Astrocyte (in vitro differentiated cells and primary cell): Measurements from ENCODE around the gene CPSF4.

Source experiments
- EZH2 ChIP-seq: IDR thresholded peaks from 2 replicates; pipeline ENCODE4 v1.6.1; 2012; ENCODE audit warnings: mild to moderate bottlenecking, low read length, inconsistent platforms; ENCODE audit not compliant: insufficient read depth
- TF ChIP-seq, protein P1 (sequence below): IDR thresholded peaks from 2 replicates; pipeline ENCODE4 v1.5.1; 2011; ENCODE audit warnings: low read depth, mild to moderate bottlenecking, inconsistent platforms, low read length, moderate library complexity; ENCODE audit not compliant: insufficient read depth

DNA sequence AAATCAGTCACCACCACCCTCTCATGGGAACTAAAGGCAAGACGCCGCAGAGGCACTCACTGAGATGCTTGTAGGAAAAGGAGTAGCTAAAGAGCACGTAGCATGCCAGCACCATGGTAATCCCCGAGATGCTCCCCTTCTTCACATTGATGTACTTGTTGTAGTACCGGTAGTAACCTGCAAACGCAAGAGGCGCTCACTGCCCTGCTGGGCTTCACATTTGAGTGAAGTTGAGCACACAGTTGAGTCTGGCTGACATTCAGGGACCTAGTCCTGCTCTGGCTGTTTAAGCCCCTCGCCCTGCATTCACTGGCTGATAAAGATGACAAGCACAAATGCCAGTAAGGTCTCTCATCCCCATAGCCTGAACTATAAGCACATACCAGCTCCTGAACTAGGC lies 20.3 kb downstream of the CPSF4 start:
- TF ChIP-seq, protein P1, sequence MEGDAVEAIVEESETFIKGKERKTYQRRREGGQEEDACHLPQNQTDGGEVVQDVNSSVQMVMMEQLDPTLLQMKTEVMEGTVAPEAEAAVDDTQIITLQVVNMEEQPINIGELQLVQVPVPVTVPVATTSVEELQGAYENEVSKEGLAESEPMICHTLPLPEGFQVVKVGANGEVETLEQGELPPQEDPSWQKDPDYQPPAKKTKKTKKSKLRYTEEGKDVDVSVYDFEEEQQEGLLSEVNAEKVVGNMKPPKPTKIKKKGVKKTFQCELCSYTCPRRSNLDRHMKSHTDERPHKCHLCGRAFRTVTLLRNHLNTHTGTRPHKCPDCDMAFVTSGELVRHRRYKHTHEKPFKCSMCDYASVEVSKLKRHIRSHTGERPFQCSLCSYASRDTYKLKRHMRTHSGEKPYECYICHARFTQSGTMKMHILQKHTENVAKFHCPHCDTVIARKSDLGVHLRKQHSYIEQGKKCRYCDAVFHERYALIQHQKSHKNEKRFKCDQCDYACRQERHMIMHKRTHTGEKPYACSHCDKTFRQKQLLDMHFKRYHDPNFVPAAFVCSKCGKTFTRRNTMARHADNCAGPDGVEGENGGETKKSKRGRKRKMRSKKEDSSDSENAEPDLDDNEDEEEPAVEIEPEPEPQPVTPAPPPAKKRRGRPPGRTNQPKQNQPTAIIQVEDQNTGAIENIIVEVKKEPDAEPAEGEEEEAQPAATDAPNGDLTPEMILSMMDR: peak; percentile 27
- no peak for TF ChIP-seq EZH2
